Lung (tissue), 12 donors: ENCODE results near the gene SDF2. TPM values are rescaled to one million over a fixed set of nuclear protein-coding genes. Genes with fewer than 3 reads are reported as not detected.
A peak's percentile ranks its signal among the peaks of the same experiment; 100 is the strongest.

Experiments
- ATAC-seq: fragments of 200-7000 bp; cut with Tn5 transposase; one replicate; pipeline ENCODE4 v1.9.1; 2020; ENCODE audit warnings: moderate number of reproducible peaks; ENCODE audit not compliant: insufficient read depth, low FRiP score
- DNase-seq, 3 donors: peaks; one replicate each; pipeline ENCODE4 v3.0.0-alpha.2; 2013 to 2017
- H3K27ac ChIP-seq, 2 donors: one replicate each; pipeline ENCODE4 v1.5.1; 2013; ENCODE audit warnings: mild to moderate bottlenecking in 2 of 2, moderate library complexity in 2 of 2, control low read depth in 1 of 2, inconsistent platforms in 1 of 2, low read depth in 1 of 2, low read length in 1 of 2
- H3K27me3 ChIP-seq, 3 donors: one replicate each; pipeline ENCODE4 v1.5.1; 2013; ENCODE audit warnings: low read length in 2 of 3; ENCODE audit not compliant: control insufficient read depth in 3 of 3, insufficient read depth in 3 of 3
- H3K36me3 ChIP-seq, 4 donors: one replicate each; pipeline ENCODE4 v1.5.1; 2013; ENCODE audit warnings: low read length in 4 of 4, mild to moderate bottlenecking in 1 of 4, moderate library complexity in 1 of 4; ENCODE audit not compliant: control insufficient read depth in 4 of 4, insufficient read depth in 4 of 4
- H3K4me1 ChIP-seq, 5 donors: one replicate each; pipeline ENCODE4 v1.5.1; 2013; ENCODE audit warnings: low read length in 5 of 5, mild to moderate bottlenecking in 2 of 5, moderate library complexity in 1 of 5; ENCODE audit not compliant: control insufficient read depth in 5 of 5, insufficient read depth in 5 of 5
- H3K4me3 ChIP-seq: one replicate; pipeline ENCODE4 v1.5.1; 2013; ENCODE audit warnings: mild to moderate bottlenecking, control low read depth, moderate library complexity
- H3K9ac ChIP-seq, 2 donors: one replicate each; pipeline ENCODE4 v1.5.1; 2013; ENCODE audit warnings: low read length in 2 of 2, control low read depth in 1 of 2; ENCODE audit not compliant: insufficient read depth in 1 of 2
- H3K9me3 ChIP-seq, 4 donors: one replicate each; pipeline ENCODE4 v1.5.1; 2013; ENCODE audit warnings: low read length in 3 of 4, mild to moderate bottlenecking in 1 of 4, moderate library complexity in 1 of 4; ENCODE audit not compliant: control insufficient read depth in 4 of 4, insufficient read depth in 3 of 4
- WGBS, 2 donors: extraction: QIAGEN DNeasy Blood & Tissue Kit; methylation state at CpG; one replicate each; pipeline ENCODE4 v1.1.7; 2013; 5-methylcytosine and 5-hydroxymethylcytosine counted together
- polyA plus RNA-seq, 2 donors: library from polyadenylated mRNA; stranded (reverse); fragments of 200-250 nt; gene quantifications; one replicate each; pipeline ENCODE4 v1.2.1, GENCODE V29; 2013
- total RNA-seq, 2 donors: library from RNA; depleted of rRNA in 1 of 2; stranded (reverse); fragments of >200 nt in 1 of 2; gene quantifications; one replicate each; pipeline ENCODE4 v1.2.1, GENCODE V29; 2014 to 2021
- TF ChIP-seq, protein P1 (sequence below): IDR thresholded peaks from 2 replicates; pipeline ENCODE4 v1.5.1; 2012; ENCODE audit warnings: mild to moderate bottlenecking; ENCODE audit errors: control extremely low read depth, extremely low read depth
- donor health status: control.
- donor health status: control.
- donor health status: Bipolar disorder and iron deficiency.
- donor health status: healthy.
- donor health status: DM: yes; HTN: yes; CAD: no.

The SDF2 gene
- total and polyA plus RNA-seq, 4 donors = 36.5 to 73.3 (median 48.5) TPM

DNA sequence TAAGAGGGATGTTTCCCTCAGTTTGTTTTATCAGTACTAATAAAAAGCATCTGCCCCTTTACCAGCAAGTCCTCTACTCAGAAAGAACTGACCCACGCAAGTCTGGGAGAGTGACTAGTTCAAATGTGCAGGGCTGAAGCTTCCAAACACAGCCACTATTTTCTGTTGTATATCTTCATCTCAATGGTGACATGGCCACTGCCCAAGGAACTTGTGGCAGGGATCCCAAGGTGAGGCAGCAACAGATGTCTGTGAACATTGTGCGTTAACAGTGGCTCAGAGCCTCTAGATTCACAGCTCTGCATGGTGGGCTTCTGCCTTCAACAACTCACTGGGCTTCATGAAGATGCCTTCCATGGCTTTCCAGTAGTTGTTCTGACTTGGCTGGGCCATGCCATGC, 13.0 kb downstream of the SDF2 start:
- TF ChIP-seq, protein P1, sequence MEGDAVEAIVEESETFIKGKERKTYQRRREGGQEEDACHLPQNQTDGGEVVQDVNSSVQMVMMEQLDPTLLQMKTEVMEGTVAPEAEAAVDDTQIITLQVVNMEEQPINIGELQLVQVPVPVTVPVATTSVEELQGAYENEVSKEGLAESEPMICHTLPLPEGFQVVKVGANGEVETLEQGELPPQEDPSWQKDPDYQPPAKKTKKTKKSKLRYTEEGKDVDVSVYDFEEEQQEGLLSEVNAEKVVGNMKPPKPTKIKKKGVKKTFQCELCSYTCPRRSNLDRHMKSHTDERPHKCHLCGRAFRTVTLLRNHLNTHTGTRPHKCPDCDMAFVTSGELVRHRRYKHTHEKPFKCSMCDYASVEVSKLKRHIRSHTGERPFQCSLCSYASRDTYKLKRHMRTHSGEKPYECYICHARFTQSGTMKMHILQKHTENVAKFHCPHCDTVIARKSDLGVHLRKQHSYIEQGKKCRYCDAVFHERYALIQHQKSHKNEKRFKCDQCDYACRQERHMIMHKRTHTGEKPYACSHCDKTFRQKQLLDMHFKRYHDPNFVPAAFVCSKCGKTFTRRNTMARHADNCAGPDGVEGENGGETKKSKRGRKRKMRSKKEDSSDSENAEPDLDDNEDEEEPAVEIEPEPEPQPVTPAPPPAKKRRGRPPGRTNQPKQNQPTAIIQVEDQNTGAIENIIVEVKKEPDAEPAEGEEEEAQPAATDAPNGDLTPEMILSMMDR = no peak
- Histone ChIP-seq H3K9me3 (no peaks in the 10 kb centered on the region), H3K4me3 (no peak overlapping the region), H3K4me1 (peaks cover 4 to 15% (median 6%) of the 10 kb centered on the region in 5 donors), H3K9ac (no peak overlapping the region), H3K36me3 (peaks cover 5 to 25% (median 9%) of the 10 kb centered on the region in 4 donors), H3K27me3 (no peaks in the 10 kb centered on the region), H3K27ac (no peak overlapping the region)
- 94% methylated on average over 2 of the region's 2 CpGs for WGBS, 2 donors
- no peak for DNase-seq
- no peak for ATAC-seq

DNA sequence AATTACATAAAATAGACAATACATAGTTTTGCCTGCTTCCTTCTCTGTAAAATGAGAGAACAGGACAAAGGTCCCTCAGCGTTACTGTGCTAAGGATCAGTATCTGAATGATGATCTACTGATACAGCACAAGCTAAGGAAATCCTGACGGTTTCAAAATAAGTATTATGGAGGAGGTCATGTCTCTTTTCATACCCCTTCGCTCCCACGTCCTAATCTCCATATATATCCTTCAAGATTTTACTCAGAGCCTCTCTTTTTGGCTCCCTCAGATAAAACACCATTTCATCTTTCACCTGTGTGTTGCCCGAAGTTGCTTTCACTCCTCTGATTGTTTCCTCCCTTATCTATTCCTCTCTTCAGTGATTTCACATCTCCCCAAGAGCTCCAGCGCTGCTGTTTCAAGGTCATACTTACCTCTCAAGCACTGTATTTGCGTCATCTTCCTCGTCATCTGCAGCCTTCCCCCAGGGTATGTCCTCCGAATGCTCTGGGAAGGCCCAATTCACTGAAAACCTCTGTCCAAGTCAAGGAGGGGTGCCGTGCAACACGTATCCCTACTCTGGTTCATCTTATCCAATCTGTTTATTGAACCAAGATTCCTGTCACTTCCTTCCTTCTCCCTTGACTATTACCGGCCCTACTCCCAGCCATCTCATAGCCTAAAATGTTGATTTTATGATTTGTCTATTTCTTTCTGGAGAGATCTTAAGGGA, 15.5 kb downstream of the SDF2 start:
- no peak for ATAC-seq
- peaks cover 19 to 29% (median 21%) of the 10 kb centered on the region in 4 donors for H3K36me3 ChIP-seq
- DNase-seq = peak in 1 of 3 donors; percentile 7

DNA sequence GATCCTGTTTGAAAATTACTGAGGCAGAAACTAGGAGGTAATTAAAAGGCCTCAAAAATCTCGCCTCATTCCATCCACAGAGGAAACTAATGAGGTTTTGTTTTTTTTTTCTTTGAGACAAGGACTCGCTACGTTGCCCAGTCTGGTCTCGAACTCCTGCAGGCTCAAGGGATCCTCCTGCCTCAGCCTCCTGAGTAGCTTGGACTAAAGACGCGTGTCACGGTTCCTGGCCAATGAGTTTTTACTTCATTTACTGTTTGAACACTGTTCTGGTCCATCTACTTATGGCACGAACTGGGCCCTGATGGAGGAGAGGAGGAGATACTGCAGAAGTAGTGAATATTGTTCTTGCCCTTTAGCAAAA, 16.1 kb downstream of the SDF2 start:
- DNase-seq (no peak), ATAC-seq (no peak)
- Histone ChIP-seq H3K27me3 (no peaks in the 10 kb centered on the region), H3K27ac (peak overlapping the region; percentile 93 to 94), H3K36me3 (peaks cover 13 to 31% (median 24%) of the 10 kb centered on the region in 4 donors), H3K4me1 (peaks cover 4 to 21% (median 8%) of the 10 kb centered on the region in 5 donors), H3K4me3 (peak overlapping the region; percentile 54), H3K9ac (peak overlapping the region in 1 of 2 donors; percentile 61), H3K9me3 (no peaks in the 10 kb centered on the region)
- 25 to 32% methylated on average over 8 of the region's 8 CpGs for WGBS, 2 donors
- TF ChIP-seq, protein P1 = no peak

More for the DNA sequence above, 15.5 kb downstream of the SDF2 start:
- H3K27ac ChIP-seq = peak overlapping the region; percentile 74 to 84
- peak overlapping the region in 1 of 2 donors; percentile 54 for H3K9ac ChIP-seq
- TF ChIP-seq, protein P1 = no peak
- H3K9me3 ChIP-seq = no peaks in the 10 kb centered on the region
- 47 to 53% methylated on average over 12 of the region's 12 CpGs for WGBS, 2 donors
- H3K27me3 ChIP-seq = no peaks in the 10 kb centered on the region
- no peak overlapping the region for H3K4me3 ChIP-seq
- peaks cover 4 to 21% (median 8%) of the 10 kb centered on the region in 5 donors for H3K4me1 ChIP-seq
